SKM-1 (cell line): ENCODE results near the gene RPL31.

Source experiments
- DNase-seq: peaks from one replicate; lab custom pipeline; 2025; ENCODE audit not compliant: unreplicated experiment; lab: John Stamatoyannopoulos, UW

The RPL31 gene

GRCh38 chr2:100974712-100975520, 27.2 kb upstream of the RPL31 start:
- DNase-seq: no peak

DNA sequence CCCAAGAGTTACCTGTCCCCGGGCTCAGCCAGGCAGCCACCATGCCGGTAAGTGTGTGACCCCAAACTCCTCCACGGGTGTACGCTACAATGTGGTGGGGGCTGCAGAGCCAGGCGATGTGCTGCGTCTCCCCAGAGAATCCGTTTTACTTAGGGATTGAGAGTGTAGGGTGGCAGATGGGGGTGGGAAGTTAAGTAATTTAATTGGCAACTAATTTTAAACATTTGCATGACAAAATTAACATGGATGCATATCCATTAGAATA, 26.6 kb upstream of the RPL31 start:
- no peak for DNase-seq

- no peak for DNase-seq
These were observed 26.0 kb upstream of the RPL31 start for GRCh38 chr2:100976061-100976460.

DNA sequence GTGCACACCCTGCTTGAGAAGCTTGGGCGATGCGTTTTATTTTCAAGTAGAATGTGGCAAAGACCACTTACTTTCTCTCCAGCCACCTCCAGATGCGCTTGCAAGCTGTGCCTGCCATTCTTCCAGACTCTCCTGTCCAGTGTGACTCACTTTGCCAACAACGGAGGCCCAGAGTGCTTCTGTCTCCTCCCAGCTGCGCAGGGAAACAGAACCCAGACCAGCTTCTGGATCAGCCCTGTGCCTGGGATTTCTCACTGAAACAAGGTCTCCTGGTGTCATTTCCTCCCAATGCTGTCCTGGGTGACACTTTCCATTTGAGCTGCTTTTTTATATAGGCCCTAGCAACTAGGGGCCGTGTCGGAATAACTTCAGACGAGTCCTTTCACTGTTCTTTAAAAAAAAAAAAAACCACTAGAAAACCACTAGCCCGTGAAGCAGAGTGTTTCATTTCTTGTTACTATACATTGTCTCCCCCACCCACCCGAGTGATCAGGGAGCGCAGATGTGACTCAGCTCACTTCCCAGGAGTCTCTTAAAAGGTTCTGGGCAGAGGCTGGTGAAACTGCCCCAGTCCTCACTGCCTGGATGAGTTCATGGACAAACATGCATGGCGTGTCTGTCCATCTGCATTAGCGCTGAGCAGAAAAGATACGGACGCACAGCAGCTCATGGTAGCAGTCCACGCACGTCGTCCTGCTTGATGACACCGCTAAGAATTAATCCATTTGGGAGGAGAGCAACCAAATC, 25.3 kb upstream of the RPL31 start:
- DNase-seq: no peak

DNA sequence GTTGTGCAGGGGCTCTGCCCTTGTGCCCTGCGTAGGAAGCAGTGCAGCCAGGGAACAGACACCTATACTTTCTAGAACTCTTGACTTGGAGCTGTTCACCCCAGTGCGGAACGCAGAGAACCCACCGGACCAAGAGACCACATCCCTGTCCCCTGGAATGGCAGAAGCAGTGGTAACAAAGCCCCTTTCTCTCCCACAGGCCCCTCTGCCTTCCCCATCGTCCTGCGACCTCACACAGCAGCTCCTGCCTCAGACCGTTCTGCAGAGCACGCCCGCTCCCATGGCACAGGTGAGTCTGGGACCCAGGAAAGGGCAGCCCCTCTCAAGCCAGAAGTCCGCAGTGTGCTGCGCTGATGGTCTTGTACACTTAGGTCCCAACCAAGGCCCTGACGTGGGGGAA, 24.6 kb upstream of the RPL31 start:
- no peak for DNase-seq

DNA sequence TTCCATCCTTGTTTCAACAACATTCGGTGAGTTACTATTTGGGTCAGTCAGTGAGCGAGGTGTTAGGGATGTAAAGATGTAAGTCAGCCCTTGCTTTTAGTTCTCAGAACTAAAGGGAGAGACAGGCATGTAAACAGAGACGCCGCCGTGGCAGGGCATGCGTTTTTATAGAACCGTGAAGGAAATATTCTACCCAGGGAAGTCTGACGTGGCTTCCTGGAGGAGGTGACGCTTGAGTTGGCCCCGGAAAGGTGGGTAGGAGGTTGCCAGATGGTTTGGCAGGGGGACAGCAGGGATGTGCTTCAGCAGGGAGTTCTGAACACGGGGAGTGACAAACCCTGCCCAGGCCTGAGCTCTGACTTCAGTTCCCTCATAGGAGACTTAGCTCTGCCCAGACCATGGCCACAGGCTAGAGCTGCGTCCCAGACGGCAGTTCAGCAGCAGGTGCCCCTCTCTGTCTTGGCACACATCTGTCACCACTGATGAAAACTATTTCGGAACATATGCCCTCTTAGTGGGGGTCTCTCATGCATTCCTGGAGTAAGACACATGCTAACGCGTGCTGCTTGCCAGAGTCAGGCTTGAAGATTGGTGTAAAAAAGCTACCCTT, 23.4 kb upstream of the RPL31 start:
- DNase-seq: no peak

- no peak for DNase-seq
These were observed 22.0 kb upstream of the RPL31 start for GRCh38 chr2:100980046-100980445.

- no peak for DNase-seq
These were observed 21.1 kb upstream of the RPL31 start for GRCh38 chr2:100981011-100981410.

DNA sequence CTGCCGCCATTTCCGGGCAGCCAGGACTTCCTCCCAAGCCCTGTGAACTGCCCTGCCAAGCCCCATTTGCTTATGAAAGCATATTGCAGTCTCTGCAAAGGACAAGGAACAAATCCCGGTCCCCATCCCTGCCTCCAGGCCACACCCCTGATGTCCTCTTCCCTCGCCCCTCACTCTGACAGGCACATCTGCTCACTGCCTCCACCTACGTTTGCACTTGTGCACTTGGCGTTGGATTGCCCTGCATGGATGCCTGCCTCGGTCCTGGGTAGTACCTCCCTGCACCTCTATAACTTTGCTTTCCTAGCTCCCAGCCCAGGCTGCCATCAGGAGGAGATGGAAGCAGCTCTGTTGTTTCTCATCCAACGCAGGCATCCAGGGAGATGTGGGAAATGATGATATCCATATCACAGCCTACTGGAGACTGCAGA, 19.6 kb upstream of the RPL31 start:
- no peak for DNase-seq

- no peak for DNase-seq
These were observed 18.9 kb upstream of the RPL31 start for GRCh38 chr2:100983201-100983600.

DNA sequence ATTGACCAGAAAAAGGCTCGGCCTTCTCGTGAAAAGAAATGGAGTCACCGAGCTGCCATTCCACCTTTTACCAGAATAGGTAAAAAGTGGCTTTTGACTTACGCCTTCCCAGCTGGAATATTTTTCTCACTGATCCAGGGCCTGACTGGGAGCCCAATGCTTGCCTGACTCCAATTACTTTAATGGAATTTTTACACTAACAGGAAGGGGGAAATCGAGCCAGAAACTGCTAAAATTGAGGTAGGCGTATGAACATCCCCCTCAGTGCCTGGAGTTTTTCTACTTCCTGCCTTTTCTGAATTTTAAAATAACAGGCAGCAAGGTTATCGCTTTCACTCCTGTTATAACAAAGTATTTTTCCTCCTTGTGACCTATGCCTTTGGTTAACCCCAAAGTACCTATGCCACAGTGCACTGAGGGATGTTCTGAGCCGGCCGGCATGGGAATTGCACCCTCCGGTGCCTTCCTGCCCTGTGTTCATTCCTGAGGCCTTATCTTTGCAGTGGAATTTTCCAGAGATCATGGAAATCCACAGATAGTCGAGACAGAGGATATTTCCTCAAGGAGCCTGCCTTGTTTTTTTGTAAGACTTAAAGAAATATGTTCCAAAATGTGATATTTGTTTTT, 18.3 kb upstream of the RPL31 start:
- DNase-seq: no peak

DNA sequence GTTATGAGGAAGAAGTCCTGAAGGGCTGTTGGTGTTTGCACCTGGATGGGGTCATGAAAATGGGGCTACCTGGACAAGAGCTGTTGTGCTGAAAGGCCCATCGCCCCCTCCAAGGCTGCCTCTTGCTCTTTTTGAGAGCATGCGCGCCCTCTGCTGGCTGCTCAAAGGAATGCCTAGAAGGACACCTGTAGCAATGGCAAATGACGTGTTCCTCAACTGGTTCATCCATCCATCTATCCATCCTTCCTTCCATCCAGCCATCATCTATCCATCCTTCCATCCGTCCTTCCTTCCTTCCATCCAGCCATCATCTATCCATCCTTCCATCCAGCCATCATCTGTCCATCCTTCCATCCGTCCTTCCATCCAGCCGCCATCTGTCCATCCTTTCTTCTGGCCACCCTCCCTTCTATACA, 17.2 kb upstream of the RPL31 start:
- DNase-seq: peak; percentile 17

DNA sequence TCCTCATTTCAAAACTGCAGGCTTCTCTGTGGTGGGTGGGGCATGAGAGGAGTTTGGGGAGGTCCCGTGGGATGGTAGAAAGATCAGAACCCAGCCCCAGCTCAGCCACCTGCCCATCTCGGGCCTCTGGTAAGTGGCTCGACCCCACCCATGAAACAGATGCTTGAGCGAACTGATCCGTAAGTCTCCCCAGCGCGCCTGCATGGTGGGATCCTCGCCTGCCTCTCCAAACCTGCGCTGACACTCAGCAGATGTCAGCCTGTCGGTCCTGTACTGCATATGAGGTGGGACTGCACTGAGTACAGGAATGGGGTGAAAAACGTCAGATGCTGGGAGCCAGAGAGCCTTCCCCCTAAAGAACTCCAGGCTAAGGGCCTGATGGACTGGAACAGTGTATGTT, 15.9 kb upstream of the RPL31 start:
- DNase-seq: no peak

GRCh38 chr2:100987536-100987935, 14.6 kb upstream of the RPL31 start:
- DNase-seq: no peak

GRCh38 chr2:100987974-100988373, 14.1 kb upstream of the RPL31 start:
- no peak for DNase-seq

GRCh38 chr2:100988630-100989417, 13.3 kb upstream of the RPL31 start:
- DNase-seq: no peak

GRCh38 chr2:100989666-100990065, 12.4 kb upstream of the RPL31 start:
- no peak for DNase-seq

DNA sequence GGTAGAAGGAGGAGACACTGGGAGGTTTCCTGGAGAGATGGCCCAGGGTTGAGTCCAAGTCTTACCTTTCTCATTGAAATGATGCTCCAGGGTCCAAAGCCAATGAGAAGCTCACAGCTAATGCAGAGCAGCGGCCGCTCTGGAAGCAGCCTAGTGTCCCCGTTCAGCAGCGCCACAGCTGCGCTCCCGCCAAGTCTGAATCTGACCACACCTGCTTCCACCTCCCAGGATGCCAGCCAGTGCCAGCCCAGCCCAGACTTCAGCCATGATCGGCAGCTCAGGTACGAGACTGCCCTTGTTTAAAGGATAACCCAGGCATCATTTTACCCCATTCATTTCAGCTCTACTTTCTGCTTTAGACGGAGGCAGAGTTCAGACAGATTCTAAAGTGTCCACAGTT, 11.9 kb upstream of the RPL31 start:
- DNase-seq: no peak

DNA sequence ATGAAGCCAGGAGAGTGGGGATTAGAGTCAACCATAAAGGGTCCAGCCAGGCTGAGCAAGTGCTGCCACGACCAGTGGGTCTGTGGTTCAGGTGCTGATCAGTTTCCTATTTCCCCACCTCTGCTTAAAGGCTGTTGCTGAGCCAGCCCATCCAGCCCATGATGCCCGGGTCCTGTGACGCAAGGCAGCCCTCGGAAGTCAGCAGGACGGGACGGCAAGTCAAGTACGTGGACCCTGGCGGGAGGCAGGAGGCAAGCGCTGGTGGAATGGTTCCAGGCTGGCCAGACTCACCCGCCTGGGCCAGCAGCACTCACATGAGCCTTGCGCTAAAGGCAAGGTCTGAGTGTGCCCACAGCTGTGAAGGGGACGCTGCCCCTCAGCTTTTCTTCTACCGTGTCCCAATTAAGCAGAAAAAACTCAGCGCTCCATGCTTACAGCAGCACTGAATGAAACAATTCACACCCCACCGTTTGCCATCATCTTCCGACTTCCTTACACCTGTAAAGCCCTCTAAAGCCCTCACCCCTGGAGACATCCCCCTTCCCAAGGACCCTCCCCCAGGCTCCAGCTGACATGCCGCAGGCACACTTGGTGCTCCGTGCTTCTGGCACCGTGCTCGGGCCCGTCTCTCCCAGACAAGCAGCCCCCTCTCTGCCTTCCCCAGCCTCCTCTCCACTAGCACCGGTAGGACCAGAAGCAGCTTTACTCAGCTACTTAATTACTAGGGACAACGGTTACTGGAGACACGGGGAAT, 11.3 kb upstream of the RPL31 start:
- no peak for DNase-seq

DNA sequence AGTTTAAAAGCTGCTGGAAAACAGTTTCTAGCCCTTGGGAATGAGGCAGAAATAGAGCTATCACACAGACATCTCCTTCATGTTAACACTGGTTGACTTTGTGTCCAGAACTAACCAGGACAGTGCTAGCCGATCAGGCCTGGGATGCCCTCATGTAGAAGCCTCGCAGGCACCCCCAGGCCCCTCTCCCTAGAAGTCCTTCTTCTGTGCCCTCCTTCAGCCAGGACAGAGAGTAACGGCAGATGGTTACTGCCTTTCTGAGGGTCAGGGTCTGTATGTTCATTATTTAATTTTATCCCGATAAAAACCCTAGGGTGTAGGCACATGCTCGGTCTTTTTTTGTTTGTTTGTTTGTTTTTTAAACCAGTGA, 10.7 kb upstream of the RPL31 start:
- no peak for DNase-seq
